Smooth muscle cell of the brain vasculature (primary cell): ENCODE measurements around the gene SLK.

Experiments used
- DNase-seq: peaks from one replicate; pipeline ENCODE4 v3.0.0-alpha.2; 2012; ENCODE audit warnings: low read depth, low spot score

Gene SLK

GRCh38 chr10:104033966-104034365 is 67.0 kb downstream of the SLK start:
- DNase-seq = no peak

- DNase-seq = no peak
Observed at GRCh38 chr10:104034401-104035193, 67.7 kb downstream of the SLK start.

- no peak for DNase-seq
Observed at GRCh38 chr10:104035194-104036068, 68.5 kb downstream of the SLK start.

- no peak for DNase-seq
Observed at GRCh38 chr10:104036069-104036384, 69.1 kb downstream of the SLK start.

- no peak for DNase-seq
Observed at GRCh38 chr10:104036518-104037260, 69.7 kb downstream of the SLK start.

- no peak for DNase-seq
Observed at GRCh38 chr10:104037261-104037951, 70.5 kb downstream of the SLK start.

GRCh38 chr10:104038537-104038936 is 71.6 kb downstream of the SLK start:
- DNase-seq = no peak

GRCh38 chr10:104038958-104039752 is 72.2 kb downstream of the SLK start:
- DNase-seq = no peak

GRCh38 chr10:104040382-104040781 is 73.4 kb downstream of the SLK start:
- DNase-seq = no peak

GRCh38 chr10:104040862-104041789 is 74.2 kb downstream of the SLK start:
- no peak for DNase-seq

GRCh38 chr10:104041891-104042535 is 75.1 kb downstream of the SLK start:
- no peak for DNase-seq

GRCh38 chr10:104043185-104043830 is 76.4 kb downstream of the SLK start:
- DNase-seq = no peak

- DNase-seq = no peak
Observed at GRCh38 chr10:104043854-104044253, 76.9 kb downstream of the SLK start.

GRCh38 chr10:104045151-104046089 is 78.5 kb downstream of the SLK start:
- DNase-seq = peak; percentile 50

- DNase-seq = no peak
Observed at GRCh38 chr10:104046651-104047050, 79.7 kb downstream of the SLK start.

GRCh38 chr10:104049504-104050250 is 82.7 kb downstream of the SLK start:
- DNase-seq = no peak

- no peak for DNase-seq
Observed at GRCh38 chr10:104052431-104052830, 85.5 kb downstream of the SLK start.
